ENCODE measurements around the gene SLC30A1.

Gene SLC30A1

GRCh38 chr1:211595419-211595818 is 16.5 kb upstream of the SLC30A1 start:
- no peak for DNase-seq (ENCODE audit: low spot score)
- H3K9me3 ChIP-seq (replicated peaks in 1 of 2; ENCODE audit: control insufficient read depth in 2 of 2, insufficient read depth in 1 of 2, low read depth in 1 of 2, low read length in 2 of 2): no peaks in the 10 kb centered on the region
- H3K27ac ChIP-seq (replicated peaks; ENCODE audit: low read length): no peak overlapping the region

GRCh38 chr1:211591980-211592493 is 13.1 kb upstream of the SLC30A1 start:
- WGBS, 2 donors (ENCODE audit: extremely low coverage in 2 of 2, insufficient read length in 2 of 2, insufficient replicate concordance in 1 of 2): no CpG with 5 or more reads among the region's 5 CpGs
- DNase-seq (ENCODE audit: low spot score): no peak
- no peak overlapping the region for H3K27ac ChIP-seq (replicated peaks; ENCODE audit: low read length)

More at GRCh38 chr1:211595419-211595818, 16.5 kb upstream of the SLC30A1 start:
- Histone ChIP-seq H3K23ac (ENCODE audit: low read depth, low read length, poor library complexity) (no peak overlapping the region), H3K79me1 (ENCODE audit: low read depth, low read length) (no peaks in the 10 kb centered on the region), H4K91ac (ENCODE audit: low read depth, low read length, poor library complexity) (no peak overlapping the region), H4K8ac (ENCODE audit: low read depth, low read length) (no peak overlapping the region), H3K4me2 (ENCODE audit: insufficient read depth, low read length, poor library complexity, severe bottlenecking) (no peak overlapping the region), H2BK5ac (ENCODE audit: low read length) (no peak overlapping the region), H3K27me3 (ENCODE audit: control insufficient read depth in 3 of 3, insufficient read depth in 3 of 3, low read depth in 1 of 3, low read length in 3 of 3) (peaks cover 0 to 3% (median 0%) of the 10 kb centered on the region in 3 experiments), H3K9ac (ENCODE audit: low read depth, low read length, poor library complexity) (no peak overlapping the region), H3K4ac (ENCODE audit: low read length) (no peak overlapping the region), H3K14ac (ENCODE audit: low read length) (no peak overlapping the region), H3K4me3 (ENCODE audit: low read length in 2 of 2) (no peak overlapping the region), H2AFZ (ENCODE audit: low read length) (no peak overlapping the region), H2AK5ac (ENCODE audit: low read depth, low read length) (no peak overlapping the region), H2BK120ac (ENCODE audit: low read depth, low read length) (no peak overlapping the region), H3K18ac (ENCODE audit: low read length) (no peak overlapping the region), H3K36me3 (replicated peaks in 1 of 2; ENCODE audit: control insufficient read depth in 2 of 2, insufficient read depth in 2 of 2, low read length in 2 of 2) (no peaks in the 10 kb centered on the region), H2BK15ac (ENCODE audit: low read length) (no peak overlapping the region), H3K4me1 (ENCODE audit: control insufficient read depth in 2 of 2, insufficient read depth in 1 of 2, low read depth in 1 of 2, low read length in 2 of 2) (peaks cover 3 to 5% of the 10 kb centered on the region in 2 donors), H2BK12ac (ENCODE audit: low read length) (no peak overlapping the region)

GRCh38 chr1:211589782-211590721 is 11.1 kb upstream of the SLC30A1 start:
- H2BK12ac ChIP-seq (ENCODE audit: low read length): no peak overlapping the region
- H3K4me3 ChIP-seq (ENCODE audit: low read length in 2 of 2): no peak overlapping the region
- H3K9me3 ChIP-seq (replicated peaks in 1 of 2; ENCODE audit: control insufficient read depth in 2 of 2, insufficient read depth in 1 of 2, low read depth in 1 of 2, low read length in 2 of 2): no peaks in the 10 kb centered on the region
- no peak for DNase-seq (ENCODE audit: low spot score)
- peaks cover 0 to 15% (median 0%) of the 10 kb centered on the region in 3 experiments for H3K27me3 ChIP-seq (ENCODE audit: control insufficient read depth in 3 of 3, insufficient read depth in 3 of 3, low read depth in 1 of 3, low read length in 3 of 3)
- no peak overlapping the region for H2BK15ac ChIP-seq (ENCODE audit: low read length)
- no peak overlapping the region for H3K9ac ChIP-seq (ENCODE audit: low read depth, low read length, poor library complexity)
- H3K4me1 ChIP-seq (ENCODE audit: control insufficient read depth in 2 of 2, insufficient read depth in 1 of 2, low read depth in 1 of 2, low read length in 2 of 2): no peaks in the 10 kb centered on the region
- no peak overlapping the region for H4K8ac ChIP-seq (ENCODE audit: low read depth, low read length)
- no peak overlapping the region for H3K27ac ChIP-seq (replicated peaks; ENCODE audit: low read length)
- no peak overlapping the region for H3K14ac ChIP-seq (ENCODE audit: low read length)
- no peaks in the 10 kb centered on the region for H3K36me3 ChIP-seq (replicated peaks in 1 of 2; ENCODE audit: control insufficient read depth in 2 of 2, insufficient read depth in 2 of 2, low read length in 2 of 2)
- no peak overlapping the region for H4K91ac ChIP-seq (ENCODE audit: low read depth, low read length, poor library complexity)
- no peak overlapping the region for H2AK5ac ChIP-seq (ENCODE audit: low read depth, low read length)
- no peaks in the 10 kb centered on the region for H3K79me1 ChIP-seq (ENCODE audit: low read depth, low read length)
- H2BK120ac ChIP-seq (ENCODE audit: low read depth, low read length): no peak overlapping the region
- H2AFZ ChIP-seq (ENCODE audit: low read length): no peak overlapping the region
- no peak overlapping the region for H2BK5ac ChIP-seq (ENCODE audit: low read length)
- no peak overlapping the region for H3K18ac ChIP-seq (ENCODE audit: low read length)
- H3K4ac ChIP-seq (ENCODE audit: low read length): no peak overlapping the region
- no CpG with 5 or more reads among the region's 6 CpGs for WGBS, 2 donors (ENCODE audit: extremely low coverage in 2 of 2, insufficient read length in 2 of 2, insufficient replicate concordance in 1 of 2)
- H3K23ac ChIP-seq (ENCODE audit: low read depth, low read length, poor library complexity): no peak overlapping the region
- H3K4me2 ChIP-seq (ENCODE audit: insufficient read depth, low read length, poor library complexity, severe bottlenecking): no peak overlapping the region

More at GRCh38 chr1:211591980-211592493, 13.1 kb upstream of the SLC30A1 start:
- Histone ChIP-seq H3K4me3 (ENCODE audit: low read length in 2 of 2) (no peak overlapping the region), H3K4me1 (ENCODE audit: control insufficient read depth in 2 of 2, insufficient read depth in 1 of 2, low read depth in 1 of 2, low read length in 2 of 2) (peaks cover 3 to 5% of the 10 kb centered on the region in 2 donors), H2BK120ac (ENCODE audit: low read depth, low read length) (no peak overlapping the region), H3K27me3 (ENCODE audit: control insufficient read depth in 3 of 3, insufficient read depth in 3 of 3, low read depth in 1 of 3, low read length in 3 of 3) (peaks cover 0 to 15% (median 0%) of the 10 kb centered on the region in 3 experiments), H4K91ac (ENCODE audit: low read depth, low read length, poor library complexity) (no peak overlapping the region), H3K4me2 (ENCODE audit: insufficient read depth, low read length, poor library complexity, severe bottlenecking) (no peak overlapping the region), H3K9ac (ENCODE audit: low read depth, low read length, poor library complexity) (no peak overlapping the region), H2AK5ac (ENCODE audit: low read depth, low read length) (no peak overlapping the region), H3K14ac (ENCODE audit: low read length) (no peak overlapping the region), H2BK5ac (ENCODE audit: low read length) (no peak overlapping the region), H2BK15ac (ENCODE audit: low read length) (no peak overlapping the region), H3K4ac (ENCODE audit: low read length) (no peak overlapping the region), H3K36me3 (replicated peaks in 1 of 2; ENCODE audit: control insufficient read depth in 2 of 2, insufficient read depth in 2 of 2, low read length in 2 of 2) (no peaks in the 10 kb centered on the region), H3K18ac (ENCODE audit: low read length) (no peak overlapping the region), H3K9me3 (replicated peaks in 1 of 2; ENCODE audit: control insufficient read depth in 2 of 2, insufficient read depth in 1 of 2, low read depth in 1 of 2, low read length in 2 of 2) (no peaks in the 10 kb centered on the region), H2BK12ac (ENCODE audit: low read length) (no peak overlapping the region), H3K23ac (ENCODE audit: low read depth, low read length, poor library complexity) (no peak overlapping the region), H4K8ac (ENCODE audit: low read depth, low read length) (no peak overlapping the region), H3K79me1 (ENCODE audit: low read depth, low read length) (no peaks in the 10 kb centered on the region), H2AFZ (ENCODE audit: low read length) (no peak overlapping the region)

- no peak overlapping the region for H3K4me2 ChIP-seq (ENCODE audit: insufficient read depth, low read length, poor library complexity, severe bottlenecking)
- H3K36me3 ChIP-seq (replicated peaks in 1 of 2; ENCODE audit: control insufficient read depth in 2 of 2, insufficient read depth in 2 of 2, low read length in 2 of 2): no peaks in the 10 kb centered on the region
- H3K27ac ChIP-seq (replicated peaks; ENCODE audit: low read length): no peak overlapping the region
- no peaks in the 10 kb centered on the region for H3K4me1 ChIP-seq (ENCODE audit: control insufficient read depth in 2 of 2, insufficient read depth in 1 of 2, low read depth in 1 of 2, low read length in 2 of 2)
- no CpG with 5 or more reads among the region's 4 CpGs for WGBS, 2 donors (ENCODE audit: extremely low coverage in 2 of 2, insufficient read length in 2 of 2, insufficient replicate concordance in 1 of 2)
- H2BK5ac ChIP-seq (ENCODE audit: low read length): no peak overlapping the region
- H2AFZ ChIP-seq (ENCODE audit: low read length): no peak overlapping the region
- no peak overlapping the region for H3K4ac ChIP-seq (ENCODE audit: low read length)
- no peak for DNase-seq (ENCODE audit: low spot score)
- no peak overlapping the region for H2BK15ac ChIP-seq (ENCODE audit: low read length)
- peaks cover 0 to 15% (median 0%) of the 10 kb centered on the region in 3 experiments for H3K27me3 ChIP-seq (ENCODE audit: control insufficient read depth in 3 of 3, insufficient read depth in 3 of 3, low read depth in 1 of 3, low read length in 3 of 3)
- no peaks in the 10 kb centered on the region for H3K9me3 ChIP-seq (replicated peaks in 1 of 2; ENCODE audit: control insufficient read depth in 2 of 2, insufficient read depth in 1 of 2, low read depth in 1 of 2, low read length in 2 of 2)
- H3K79me1 ChIP-seq (ENCODE audit: low read depth, low read length): no peaks in the 10 kb centered on the region
- no peak overlapping the region for H2BK120ac ChIP-seq (ENCODE audit: low read depth, low read length)
- no peak overlapping the region for H3K9ac ChIP-seq (ENCODE audit: low read depth, low read length, poor library complexity)
- H2AK5ac ChIP-seq (ENCODE audit: low read depth, low read length): no peak overlapping the region
- H3K4me3 ChIP-seq (ENCODE audit: low read length in 2 of 2): no peak overlapping the region
- no peak overlapping the region for H3K23ac ChIP-seq (ENCODE audit: low read depth, low read length, poor library complexity)
- no peak overlapping the region for H4K91ac ChIP-seq (ENCODE audit: low read depth, low read length, poor library complexity)
- no peak overlapping the region for H4K8ac ChIP-seq (ENCODE audit: low read depth, low read length)
- no peak overlapping the region for H3K14ac ChIP-seq (ENCODE audit: low read length)
- no peak overlapping the region for H3K18ac ChIP-seq (ENCODE audit: low read length)
- H2BK12ac ChIP-seq (ENCODE audit: low read length): no peak overlapping the region
Observed at GRCh38 chr1:211588711-211589110, 9.8 kb upstream of the SLC30A1 start.

Measured in neuronal stem cell (in vitro differentiated cells).